ENCODE data around the gene TBC1D8.

- TF ChIP-seq CTCF (IDR thresholded peaks at IDR 0.05) (no peak), POLR2A (IDR thresholded peaks at IDR 0.05) (no peak)
Measured at GRCh38 chr2:101076581-101076980, 74.6 kb downstream of the TBC1D8 start.
